Astrocyte of the spinal cord (primary cell): ENCODE measurements around the gene PSMA5.

ENCODE experiments used
- DNase-seq: peaks from one replicate; pipeline ENCODE4 v3.0.0; 2011; ENCODE audit warnings: low read depth, low spot score
- H3K4me3 ChIP-seq: 2 replicates; pipeline ENCODE4 v1.5.1; 2011; ENCODE audit warnings: low read depth, mild to moderate bottlenecking, low read length, moderate library complexity
- in situ Hi-C: cut with HindIII; loops from 2 replicates; pipeline ENCODE4 v1.10.0; 2017; ENCODE audit warnings: low sequenced_read_pairs
- TF ChIP-seq, protein P1 (sequence below): IDR thresholded peaks from 2 replicates; pipeline ENCODE4 v1.5.1; 2012; ENCODE audit warnings: low read depth, mild to moderate bottlenecking, low read length, inconsistent platforms

PSMA5 gene

DNA sequence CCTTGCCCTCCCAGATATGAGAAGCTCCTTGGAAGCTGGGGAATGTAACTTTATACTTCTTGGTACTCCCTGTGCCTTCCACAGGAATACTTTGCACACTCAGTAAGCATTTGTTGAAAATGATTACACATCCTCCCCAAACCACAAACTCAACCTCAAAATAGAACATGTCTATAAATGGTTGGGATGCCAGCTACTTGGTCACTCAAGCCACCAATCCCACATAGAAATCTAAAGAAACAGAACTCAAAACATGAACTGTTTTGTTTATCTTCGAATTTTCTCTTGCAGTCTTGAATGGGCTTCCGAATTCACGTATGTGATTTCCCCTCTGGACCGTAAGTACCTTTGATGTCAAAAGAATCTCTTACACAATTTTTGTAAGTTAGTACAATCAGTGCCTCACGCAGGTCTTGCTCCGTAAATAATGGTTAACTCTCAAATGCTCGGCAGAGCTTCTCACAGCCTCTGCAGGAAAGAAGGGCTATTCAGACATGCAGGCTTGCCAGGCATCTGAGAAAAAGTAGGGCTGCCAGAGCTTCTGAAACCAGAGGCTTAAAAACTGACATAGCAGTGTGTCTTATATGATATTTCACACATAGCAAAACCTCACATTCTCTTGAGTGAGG, 55.4 kb downstream of the PSMA5 start:
- peak; percentile 96 for DNase-seq
- TF ChIP-seq, protein P1, sequence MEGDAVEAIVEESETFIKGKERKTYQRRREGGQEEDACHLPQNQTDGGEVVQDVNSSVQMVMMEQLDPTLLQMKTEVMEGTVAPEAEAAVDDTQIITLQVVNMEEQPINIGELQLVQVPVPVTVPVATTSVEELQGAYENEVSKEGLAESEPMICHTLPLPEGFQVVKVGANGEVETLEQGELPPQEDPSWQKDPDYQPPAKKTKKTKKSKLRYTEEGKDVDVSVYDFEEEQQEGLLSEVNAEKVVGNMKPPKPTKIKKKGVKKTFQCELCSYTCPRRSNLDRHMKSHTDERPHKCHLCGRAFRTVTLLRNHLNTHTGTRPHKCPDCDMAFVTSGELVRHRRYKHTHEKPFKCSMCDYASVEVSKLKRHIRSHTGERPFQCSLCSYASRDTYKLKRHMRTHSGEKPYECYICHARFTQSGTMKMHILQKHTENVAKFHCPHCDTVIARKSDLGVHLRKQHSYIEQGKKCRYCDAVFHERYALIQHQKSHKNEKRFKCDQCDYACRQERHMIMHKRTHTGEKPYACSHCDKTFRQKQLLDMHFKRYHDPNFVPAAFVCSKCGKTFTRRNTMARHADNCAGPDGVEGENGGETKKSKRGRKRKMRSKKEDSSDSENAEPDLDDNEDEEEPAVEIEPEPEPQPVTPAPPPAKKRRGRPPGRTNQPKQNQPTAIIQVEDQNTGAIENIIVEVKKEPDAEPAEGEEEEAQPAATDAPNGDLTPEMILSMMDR = no peak
- in situ Hi-C loops = no loop called here
- H3K4me3 ChIP-seq = peak overlapping the region; percentile 29

DNA sequence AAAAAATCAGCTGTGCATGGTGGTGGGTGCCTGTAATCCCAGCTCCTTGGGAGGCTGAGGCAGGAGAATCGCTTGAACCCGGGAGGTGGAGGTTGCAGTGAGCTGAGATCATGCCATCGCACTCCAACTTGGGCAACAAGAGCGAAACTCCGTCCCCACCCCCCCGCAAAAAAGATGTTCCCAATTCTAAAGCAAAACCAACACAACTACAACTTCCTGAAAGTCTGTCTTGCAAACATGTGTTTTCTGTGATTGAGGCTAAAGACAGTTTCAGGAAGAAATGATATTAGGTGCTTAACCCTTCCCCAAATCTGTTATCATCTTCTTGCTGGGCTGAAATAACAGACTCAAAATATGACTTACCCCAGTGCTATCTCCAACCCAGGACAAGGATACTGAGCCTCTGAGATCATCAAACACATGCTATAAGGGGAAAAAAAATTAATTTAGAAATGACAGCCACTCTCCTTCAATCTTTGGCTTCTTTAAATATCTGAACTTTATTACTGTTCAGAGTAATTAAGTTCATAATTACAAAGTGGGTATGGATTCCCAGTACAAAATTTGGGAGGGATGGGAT, 57.0 kb downstream of the PSMA5 start:
- DNase-seq = peak; percentile 28
- H3K4me3 ChIP-seq = no peak overlapping the region
- in situ Hi-C loops = no loop called here
- TF ChIP-seq, protein P1 = no peak

DNA sequence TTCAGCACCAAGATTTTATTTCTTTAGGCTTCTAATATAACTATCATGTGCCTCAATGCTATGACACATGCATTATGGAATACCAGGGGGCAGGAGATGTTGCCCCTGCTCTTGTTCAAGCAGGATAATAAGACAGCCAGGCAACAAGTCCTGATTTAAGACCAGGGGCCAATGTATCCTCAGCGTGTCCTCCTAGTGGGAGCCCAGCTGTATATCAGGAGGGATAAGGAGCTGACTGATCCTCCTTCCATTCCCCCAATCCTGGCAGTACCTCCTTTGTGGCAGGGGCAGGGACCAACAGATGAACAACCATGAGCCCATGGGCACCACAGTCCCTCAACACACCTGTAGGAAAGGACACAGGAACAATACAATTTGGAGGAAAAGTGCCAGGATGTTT, 57.8 kb downstream of the PSMA5 start:
- TF ChIP-seq, protein P1 = no peak
- H3K4me3 ChIP-seq = no peak overlapping the region
- DNase-seq = no peak
- in situ Hi-C loops = no loop called here

DNA sequence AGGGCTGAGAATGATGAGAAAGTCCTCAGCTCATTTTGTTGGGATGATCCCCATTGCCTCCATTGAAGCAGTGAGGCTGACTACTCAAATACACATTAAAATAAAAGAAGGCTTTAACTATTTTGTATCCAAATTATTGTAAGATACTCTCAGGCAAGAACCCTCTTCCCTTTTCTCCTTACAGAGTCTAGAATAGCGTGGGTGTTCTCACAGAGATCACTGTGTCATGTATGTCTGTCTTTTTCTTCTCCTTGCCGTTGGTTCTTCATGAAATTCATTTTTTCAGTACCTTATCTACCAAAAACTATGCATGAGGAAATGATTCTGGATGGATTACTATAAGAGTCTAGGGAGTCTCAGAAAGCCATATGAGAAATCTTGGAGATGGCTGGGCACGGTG, 58.6 kb downstream of the PSMA5 start:
- no peak overlapping the region for H3K4me3 ChIP-seq
- TF ChIP-seq, protein P1 = no peak
- in situ Hi-C loops = no loop called here
- DNase-seq = no peak

DNA sequence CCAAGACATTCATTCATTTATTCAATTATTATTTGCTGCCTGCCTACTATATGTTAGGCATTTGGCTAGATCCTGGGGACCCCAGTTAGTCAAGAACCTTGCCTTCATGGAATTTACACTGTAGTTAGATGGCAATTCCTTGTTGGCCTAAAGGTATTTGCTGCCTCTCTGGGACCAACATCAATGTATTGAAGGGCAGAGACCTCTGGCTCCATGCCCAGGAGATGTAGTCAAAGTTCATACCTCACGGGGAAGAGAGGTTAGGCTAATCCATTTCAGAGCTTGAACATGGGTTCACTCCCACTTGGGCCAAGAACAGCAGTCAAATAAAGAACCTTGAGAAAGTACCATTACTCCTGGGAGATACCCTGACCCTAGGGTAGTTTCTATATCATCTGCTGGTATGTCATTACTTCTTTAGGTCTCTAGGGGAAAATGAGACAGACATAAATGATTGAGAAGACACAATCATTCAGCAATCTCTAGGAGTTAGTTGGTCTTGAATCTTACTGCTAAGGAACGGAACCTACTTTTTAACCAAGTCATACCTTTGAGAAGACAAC, 60.5 kb downstream of the PSMA5 start:
- no peak overlapping the region for H3K4me3 ChIP-seq
- DNase-seq = no peak
- TF ChIP-seq, protein P1 = no peak
- in situ Hi-C loops = no loop called here

DNA sequence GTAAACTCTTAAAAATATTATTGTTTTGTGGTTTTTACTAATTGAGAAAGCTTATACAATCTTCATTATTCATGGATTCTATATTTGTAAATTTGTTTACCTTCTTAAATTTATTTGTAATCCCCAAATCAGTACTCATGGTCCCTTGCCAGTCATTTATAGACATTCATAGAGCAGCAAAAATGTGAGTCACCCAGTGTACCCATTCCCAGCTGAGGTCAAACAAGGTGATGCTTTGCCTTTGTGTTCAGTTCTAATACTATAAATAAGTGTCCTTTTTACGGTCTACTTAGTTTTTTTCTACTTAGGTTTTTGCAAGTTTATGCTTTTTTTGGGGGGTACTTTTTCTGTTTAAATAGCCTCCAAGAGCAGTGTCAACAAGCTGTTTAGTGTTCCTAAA, 64.6 kb downstream of the PSMA5 start:
- in situ Hi-C loops = no loop called here
- TF ChIP-seq, protein P1 = no peak
- no peak overlapping the region for H3K4me3 ChIP-seq
- peak; percentile 60 for DNase-seq
